RWPE2 (cell line): ENCODE data around the gene ATF4.

Experiments used
- ATAC-seq: fragments of 200-7000 bp; cut with Tn5 transposase; 3 replicates; pipeline ENCODE4 v1.9.1; 2021; ENCODE audit warnings: low read depth
- DNase-seq: peaks from one replicate; pipeline ENCODE4 v3.0.0-alpha.2; 2020; ENCODE audit warnings: low spot score
- H3K27ac ChIP-seq: fragments of 450-650 bp; 2 replicates; pipeline ENCODE4 v1.5.1; 2017; ENCODE audit warnings: mild to moderate bottlenecking; ENCODE audit not compliant: poor library complexity, severe bottlenecking
- H3K27me3 ChIP-seq: fragments of 250-450 bp; sonication (Bioruptor Pico); 2 replicates; pipeline ENCODE4 v1.5.1; 2021; ENCODE audit warnings: mild to moderate bottlenecking, moderate library complexity; ENCODE audit not compliant: insufficient read depth, poor library complexity, severe bottlenecking
- H3K36me3 ChIP-seq: fragments of 250-450 bp; sonication (Bioruptor Pico); 2 replicates; pipeline ENCODE4 v1.5.1; 2020; ENCODE audit warnings: low read depth, mild to moderate bottlenecking, moderate library complexity
- H3K4me1 ChIP-seq: fragments of 250-450 bp; sonication (Bioruptor Pico); 2 replicates; pipeline ENCODE4 v1.5.1; 2021; ENCODE audit warnings: mild to moderate bottlenecking, moderate library complexity; ENCODE audit not compliant: insufficient read depth, poor library complexity, severe bottlenecking
- H3K4me3 ChIP-seq: fragments of 250-450 bp; sonication (Bioruptor Pico); 2 replicates; pipeline ENCODE4 v1.5.1; 2021; ENCODE audit warnings: mild to moderate bottlenecking, moderate library complexity; ENCODE audit not compliant: severe bottlenecking
- H3K9me3 ChIP-seq: fragments of 250-450 bp; sonication (Bioruptor Pico); 2 replicates; pipeline ENCODE4 v1.5.1; 2021; ENCODE audit warnings: mild to moderate bottlenecking, moderate library complexity; ENCODE audit not compliant: severe bottlenecking
- CTCF ChIP-seq: fragments of 450-650 bp; IDR thresholded peaks from one replicate; pipeline ENCODE4 v1.5.1; 2017; ENCODE audit warnings: mild to moderate bottlenecking, moderate library complexity; ENCODE audit not compliant: poor library complexity, severe bottlenecking

Gene ATF4

GRCh38 chr22:39560127-39560526, 39.8 kb downstream of the ATF4 start:
- no peak for TF ChIP-seq CTCF
- no peaks in the 10 kb centered on the region for H3K9me3 ChIP-seq
- H3K4me3 ChIP-seq: no peak overlapping the region
- ATAC-seq (no peak), DNase-seq (no peak)
- H3K27ac ChIP-seq: no peak overlapping the region
- H3K36me3 ChIP-seq: no peaks in the 10 kb centered on the region
- H3K27me3 ChIP-seq: peaks cover 30% of the 10 kb centered on the region
- H3K4me1 ChIP-seq: no peaks in the 10 kb centered on the region

- H3K4me3 ChIP-seq: no peak overlapping the region
- H3K4me1 ChIP-seq: peaks cover 4% of the 10 kb centered on the region
- no peaks in the 10 kb centered on the region for H3K9me3 ChIP-seq
- H3K27ac ChIP-seq: no peak overlapping the region
- DNase-seq (no peak), ATAC-seq (no peak)
- H3K36me3 ChIP-seq: no peaks in the 10 kb centered on the region
- no peak for TF ChIP-seq CTCF
- peaks cover 12% of the 10 kb centered on the region for H3K27me3 ChIP-seq
Measured at GRCh38 chr22:39562839-39563489, 42.6 kb downstream of the ATF4 start.

DNA sequence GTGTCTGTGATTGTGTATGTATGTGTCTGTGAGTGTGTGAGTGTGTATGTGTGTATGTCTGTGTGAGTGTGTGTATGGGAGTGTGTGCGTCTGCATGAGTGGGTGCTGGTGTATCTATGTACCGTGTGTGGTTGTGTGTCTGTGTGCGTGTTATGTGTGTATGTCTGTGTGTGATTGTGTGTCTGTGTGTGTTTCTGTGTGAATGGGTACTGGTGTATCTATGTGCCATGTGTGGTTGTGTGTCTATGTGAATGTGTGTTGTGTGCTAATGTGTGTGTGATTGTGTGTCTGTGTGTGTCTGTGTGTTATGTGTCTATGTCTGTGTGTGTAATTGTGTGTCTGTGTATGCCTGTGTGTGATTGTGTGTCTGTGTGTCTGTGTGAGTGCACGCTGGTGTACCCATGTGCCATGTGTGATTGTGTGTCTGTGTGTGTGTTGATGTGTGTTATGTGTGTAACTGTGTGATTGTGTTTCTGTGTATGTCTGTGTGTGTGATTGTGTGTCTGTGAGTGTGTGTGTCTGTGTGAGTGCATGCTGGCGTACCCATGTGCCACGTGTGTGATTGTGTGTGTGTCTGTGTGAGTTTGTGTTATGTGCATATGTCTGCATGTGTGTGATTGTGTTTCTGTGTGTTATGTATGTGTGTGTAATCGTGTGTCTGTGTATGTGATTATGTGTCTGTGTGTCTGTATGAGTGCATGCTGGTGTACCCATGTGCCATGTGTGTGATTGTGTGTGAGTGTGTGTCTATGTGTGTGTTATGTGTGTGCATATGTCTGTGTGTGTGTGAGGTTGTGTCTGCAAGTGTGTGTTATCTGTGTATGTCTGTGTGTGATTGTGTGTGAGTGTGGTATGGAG, 43.4 kb downstream of the ATF4 start:
- Histone ChIP-seq H3K9me3 (no peaks in the 10 kb centered on the region), H3K27ac (no peak overlapping the region), H3K27me3 (peaks cover 4% of the 10 kb centered on the region), H3K36me3 (no peaks in the 10 kb centered on the region), H3K4me3 (no peak overlapping the region), H3K4me1 (peaks cover 4% of the 10 kb centered on the region)
- DNase-seq (no peak), ATAC-seq (no peak)
- TF ChIP-seq CTCF: no peak

DNA sequence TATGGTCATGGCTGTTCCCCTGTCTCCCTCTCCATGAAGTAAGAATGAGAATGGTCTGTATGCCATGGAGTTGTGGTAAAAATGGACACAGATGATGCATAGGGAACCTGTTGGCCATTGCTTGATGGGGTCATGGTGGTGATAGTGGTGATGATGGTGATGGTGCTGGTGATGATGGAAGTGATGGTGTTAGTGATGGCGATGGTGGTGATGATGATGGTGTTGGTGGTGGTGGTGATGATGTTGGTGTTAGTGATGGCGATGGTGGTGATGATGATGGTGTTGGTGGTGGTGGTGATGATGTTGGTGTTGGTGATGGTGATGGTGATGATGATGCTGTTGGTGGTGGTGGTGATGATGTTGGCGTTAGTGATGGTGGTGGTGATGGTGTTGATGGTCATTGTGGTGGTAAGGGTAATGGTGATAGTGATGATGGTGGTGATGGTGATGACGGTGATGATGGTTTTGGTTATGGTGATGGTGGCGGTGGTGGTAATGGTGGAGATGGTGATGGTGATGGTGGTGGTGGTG, 45.1 kb downstream of the ATF4 start:
- no peaks in the 10 kb centered on the region for H3K27me3 ChIP-seq

More for the DNA sequence above, 45.1 kb downstream of the ATF4 start:
- no peak for TF ChIP-seq CTCF
- Histone ChIP-seq H3K4me1 (peaks cover 4% of the 10 kb centered on the region), H3K9me3 (no peaks in the 10 kb centered on the region), H3K27ac (no peak overlapping the region), H3K4me3 (no peak overlapping the region), H3K36me3 (no peaks in the 10 kb centered on the region)
- no peak for ATAC-seq
- DNase-seq: no peak
